ENCODE results near the gene CGN. TPM values are rescaled to one million over a fixed set of nuclear protein-coding genes. Genes with fewer than 3 reads are reported as not detected.
"Not testable (repeated sequence)": the region's sequence is repeated elsewhere in the genome, so short reads cannot be mapped to it uniquely, and the experiment has no call there.

Gene CGN
- total RNA-seq, 4 donors from 2014 or later: 3.3 to 26.1 (median 15.1) TPM

DNA sequence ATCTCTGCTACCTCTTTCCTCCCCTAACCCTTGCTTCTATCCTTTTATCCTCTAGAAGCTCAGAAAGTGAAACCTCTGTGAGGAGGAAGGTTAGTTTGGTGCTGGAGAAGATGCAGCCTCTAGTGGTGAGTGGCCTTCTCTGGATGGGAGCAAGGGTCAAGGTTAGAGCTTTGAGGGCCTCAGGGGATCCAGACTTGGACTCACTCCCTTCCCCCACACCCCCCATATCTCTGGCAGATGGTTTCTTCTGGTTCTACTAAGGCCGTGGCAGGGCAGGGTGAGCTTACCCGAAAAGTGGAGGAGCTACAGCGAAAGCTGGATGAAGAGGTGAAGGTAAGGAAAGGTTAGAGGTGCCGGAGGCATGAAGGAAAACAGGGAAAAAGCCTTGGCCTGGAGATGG, 9.2 kb downstream of the CGN start:
- H3K27ac ChIP-seq: no peak overlapping the region
- intact Hi-C loops (cut with DNase I): no loop called here

DNA sequence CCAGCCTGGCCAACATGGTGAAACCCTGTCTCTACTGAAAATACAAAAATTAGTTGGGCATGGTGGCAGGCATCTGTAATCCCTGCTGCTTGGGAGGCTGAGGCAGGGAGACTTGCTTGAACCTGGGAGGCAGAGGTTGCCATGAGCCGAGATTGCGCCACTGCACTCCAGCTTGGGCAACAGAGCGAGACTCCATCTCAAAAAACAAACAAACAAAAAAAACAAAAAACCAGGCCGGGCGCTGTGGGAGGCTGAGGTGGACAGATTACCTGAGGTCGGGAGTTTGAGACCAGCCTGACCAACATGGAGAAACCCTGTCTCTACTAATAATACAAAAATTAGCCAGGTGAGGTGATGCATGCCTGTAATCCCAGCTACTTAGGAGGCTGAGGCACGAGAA, 11.2 kb downstream of the CGN start:
- H3K36me3 ChIP-seq: peaks cover 0 to 55% (median 0%) of the 10 kb centered on the region in 3 donors
- H3K9me3 ChIP-seq; H3K27me3 ChIP-seq; H3K4me1 ChIP-seq; DNase-seq; intact Hi-C loops (cut with DNase I); H3K27ac ChIP-seq; H3K4me3 ChIP-seq: not testable (repeated sequence)
- WGBS, 2 donors: 83 to 90% methylated on average over 5 to 7 of the region's 7 CpGs

More for the DNA sequence above, 9.2 kb downstream of the CGN start:
- no peaks in the 10 kb centered on the region for H3K9me3 ChIP-seq
- H3K27me3 ChIP-seq: no peaks in the 10 kb centered on the region
- WGBS, 2 donors: 90 to 95% methylated on average over 4 of the region's 4 CpGs
- peaks cover 0 to 40% (median 0%) of the 10 kb centered on the region in 3 donors for H3K36me3 ChIP-seq
- no peak for DNase-seq
- no peak for TF ChIP-seq POLR2A (IDR thresholded peaks at IDR 0.05)
- TF ChIP-seq, protein P1, sequence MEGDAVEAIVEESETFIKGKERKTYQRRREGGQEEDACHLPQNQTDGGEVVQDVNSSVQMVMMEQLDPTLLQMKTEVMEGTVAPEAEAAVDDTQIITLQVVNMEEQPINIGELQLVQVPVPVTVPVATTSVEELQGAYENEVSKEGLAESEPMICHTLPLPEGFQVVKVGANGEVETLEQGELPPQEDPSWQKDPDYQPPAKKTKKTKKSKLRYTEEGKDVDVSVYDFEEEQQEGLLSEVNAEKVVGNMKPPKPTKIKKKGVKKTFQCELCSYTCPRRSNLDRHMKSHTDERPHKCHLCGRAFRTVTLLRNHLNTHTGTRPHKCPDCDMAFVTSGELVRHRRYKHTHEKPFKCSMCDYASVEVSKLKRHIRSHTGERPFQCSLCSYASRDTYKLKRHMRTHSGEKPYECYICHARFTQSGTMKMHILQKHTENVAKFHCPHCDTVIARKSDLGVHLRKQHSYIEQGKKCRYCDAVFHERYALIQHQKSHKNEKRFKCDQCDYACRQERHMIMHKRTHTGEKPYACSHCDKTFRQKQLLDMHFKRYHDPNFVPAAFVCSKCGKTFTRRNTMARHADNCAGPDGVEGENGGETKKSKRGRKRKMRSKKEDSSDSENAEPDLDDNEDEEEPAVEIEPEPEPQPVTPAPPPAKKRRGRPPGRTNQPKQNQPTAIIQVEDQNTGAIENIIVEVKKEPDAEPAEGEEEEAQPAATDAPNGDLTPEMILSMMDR (IDR thresholded peaks at IDR 0.05): no peak
- H3K4me1 ChIP-seq: no peaks in the 10 kb centered on the region
- no peak overlapping the region for H3K4me3 ChIP-seq

DNA sequence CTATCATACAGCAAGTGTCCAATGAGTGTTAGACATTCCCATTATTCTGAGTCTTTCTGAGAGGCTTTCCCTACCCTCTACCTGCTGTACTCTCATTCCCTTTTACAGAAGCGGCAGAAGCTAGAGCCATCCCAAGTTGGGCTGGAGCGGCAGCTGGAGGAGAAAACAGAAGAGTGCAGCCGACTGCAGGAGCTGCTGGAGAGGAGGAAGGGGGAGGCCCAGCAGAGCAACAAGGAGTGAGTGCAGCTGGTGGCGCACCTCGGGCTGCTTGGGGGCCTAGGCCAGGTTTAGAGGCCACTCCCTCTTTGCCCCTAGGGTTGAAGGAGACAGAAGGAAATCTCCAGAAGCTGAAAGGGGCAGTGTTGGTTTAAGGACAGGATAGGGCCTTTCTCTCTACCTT, 12.1 kb downstream of the CGN start:
- Histone ChIP-seq H3K9me3 (no peaks in the 10 kb centered on the region), H3K4me3 (no peak overlapping the region), H3K4me1 (no peaks in the 10 kb centered on the region), H3K27ac (no peak overlapping the region), H3K27me3 (no peaks in the 10 kb centered on the region), H3K36me3 (peaks cover 0 to 54% (median 0%) of the 10 kb centered on the region in 3 donors)
- WGBS, 2 donors: 70 to 86% methylated on average over 4 to 5 of the region's 5 CpGs
- no peak for DNase-seq
- intact Hi-C loops (cut with DNase I): no loop called here
- no peak for TF ChIP-seq POLR2A (IDR thresholded peaks at IDR 0.05)
- TF ChIP-seq, protein P1 (IDR thresholded peaks at IDR 0.05): no peak

DNA sequence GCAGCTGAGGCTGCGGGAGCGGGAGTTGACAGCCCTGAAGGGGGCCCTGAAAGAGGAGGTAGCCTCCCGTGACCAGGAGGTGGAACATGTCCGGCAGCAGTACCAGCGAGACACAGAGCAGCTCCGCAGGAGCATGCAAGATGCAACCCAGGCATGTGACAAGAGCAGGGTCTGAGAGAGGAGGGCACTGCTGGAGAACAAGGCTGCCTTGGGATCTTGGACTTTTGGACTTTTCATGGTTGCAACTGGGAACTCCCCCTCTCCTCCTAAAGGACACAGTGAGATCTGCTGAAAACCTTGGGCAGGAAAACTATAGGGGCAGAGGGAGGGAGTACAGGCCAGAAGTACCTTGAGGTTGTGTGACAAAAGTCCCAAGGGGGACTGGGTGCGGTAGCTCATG, 13.5 kb downstream of the CGN start:
- Histone ChIP-seq H3K9me3 (no peaks in the 10 kb centered on the region), H3K4me3 (no peak overlapping the region), H3K4me1 (no peaks in the 10 kb centered on the region), H3K27ac (no peak overlapping the region), H3K36me3 (peaks cover 0 to 41% (median 0%) of the 10 kb centered on the region in 3 donors), H3K27me3 (no peaks in the 10 kb centered on the region)
- TF ChIP-seq, protein P1 (IDR thresholded peaks at IDR 0.05): no peak
- WGBS, 2 donors: 88 to 95% methylated on average over 7 of the region's 7 CpGs
- intact Hi-C loops (cut with DNase I): no loop called here
- DNase-seq: no peak

DNA sequence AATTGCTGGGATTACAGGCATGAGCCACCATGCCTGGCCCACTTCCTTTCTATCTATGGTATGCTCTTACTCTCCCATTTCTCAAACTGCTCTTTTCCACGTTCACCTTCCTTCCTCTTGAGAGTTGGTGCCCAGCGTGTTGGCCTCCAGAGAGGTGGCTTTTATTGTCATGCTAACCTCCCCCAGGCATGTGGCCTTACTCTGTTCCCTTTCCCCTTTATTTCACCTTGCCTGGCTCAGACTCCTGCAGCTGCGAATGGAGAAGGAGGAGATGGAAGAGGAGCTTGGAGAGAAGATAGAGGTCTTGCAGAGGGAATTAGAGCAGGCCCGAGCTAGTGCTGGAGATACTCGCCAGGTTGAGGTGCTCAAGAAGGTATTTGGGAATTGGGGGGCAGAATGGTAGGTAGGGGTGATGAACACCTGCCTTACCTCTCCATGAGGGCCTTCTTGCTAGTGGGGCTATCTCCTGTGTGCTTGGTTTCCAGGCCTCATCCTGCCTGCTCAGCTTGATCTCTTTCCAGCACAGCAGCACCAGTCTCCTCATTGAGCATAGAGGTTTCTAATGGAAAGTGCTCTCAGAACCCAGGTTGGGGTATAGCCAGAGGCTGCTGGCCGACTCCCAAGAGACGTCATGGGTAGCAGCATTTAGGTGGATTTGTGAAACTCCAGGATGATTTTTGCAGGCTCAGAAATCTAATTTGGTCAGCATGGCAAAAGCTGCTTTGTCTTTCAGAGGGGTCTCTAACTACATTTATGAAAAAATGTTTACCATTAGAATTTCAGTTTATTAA, 15.7 kb downstream of the CGN start:
- peaks cover 0 to 48% (median 0%) of the 10 kb centered on the region in 3 donors for H3K36me3 ChIP-seq
- no peaks in the 10 kb centered on the region for H3K9me3 ChIP-seq
- H3K27ac ChIP-seq: no peak overlapping the region
- no peak overlapping the region for H3K4me3 ChIP-seq
- no peaks in the 10 kb centered on the region for H3K27me3 ChIP-seq
- 84 to 85% methylated on average over 3 to 7 of the region's 7 CpGs for whole genome bisulfite sequencing, 2 donors
- no peak for TF ChIP-seq POLR2A (IDR thresholded peaks at IDR 0.05)
- TF ChIP-seq, protein P1 (IDR thresholded peaks at IDR 0.05): no peak
- intact Hi-C loops (cut with DNase I): no loop called here
- H3K4me1 ChIP-seq: no peaks in the 10 kb centered on the region
- no peak for DNase-seq
